Body of pancreas (tissue), 4 donors: ENCODE measurements around the gene OR52E1. TPM values are rescaled to one million over a fixed set of nuclear protein-coding genes. Genes with fewer than 3 reads are reported as not detected.

Experiments
- ATAC-seq: fragments of 150-250 bp; one replicate; pipeline ENCODE4 v1.9.1; 2016
- DNase-seq, 4 donors: peaks; one replicate each; pipeline ENCODE4 v3.0.0-alpha.2; 2019
- H3K27ac ChIP-seq, 4 donors: fragments of 200-600 bp; sonication (generic); 1 replicate in 3 of 4; 2 replicates in 1 of 4; pipeline versions ENCODE4 v1.5.1 to v1.6.1; 2016 to 2019; ENCODE audit warnings: mild to moderate bottlenecking in 1 of 4, mixed read lengths in 1 of 4, moderate library complexity in 1 of 4
- H3K27me3 ChIP-seq, 2 donors: fragments of 200-600 bp; sonication (generic); one replicate each; pipeline ENCODE4 v1.6.0; 2016; ENCODE audit warnings: mild to moderate bottlenecking in 1 of 2
- H3K36me3 ChIP-seq, 2 donors: fragments of 200-600 bp; sonication (generic); replicated peaks in 1 of 2; 2 replicates each; pipeline ENCODE4 v1.5.1; 2016; ENCODE audit warnings: low read depth in 2 of 2; ENCODE audit not compliant: insufficient read depth in 1 of 2
- H3K4me1 ChIP-seq: fragments of 200-600 bp; sonication (generic); one replicate; pipeline ENCODE4 v1.6.0; 2016
- H3K4me3 ChIP-seq, 2 donors: fragments of 200-600 bp; sonication (generic); 1 replicate in 1 of 2; 2 replicates in 1 of 2; pipeline ENCODE4 v1.5.1; 2016 to 2019
- H3K9me3 ChIP-seq, 3 donors: fragments of 200-600 bp; sonication (generic); 1 replicate in 2 of 3; 2 replicates in 1 of 3; pipeline ENCODE4 v1.5.1; 2016
- POLR2A ChIP-seq, 3 donors: fragments of 450-650 bp; IDR thresholded peaks; one replicate each; pipeline ENCODE4 v1.6.1; 2016; ENCODE audit warnings: antibody characterized with exemption in 3 of 3, mild to moderate bottlenecking in 2 of 3
- WGBS, 2 donors: methylation state at CpG; one replicate each; pipeline ENCODE4 v1.1.5; 2017; 5-methylcytosine and 5-hydroxymethylcytosine counted together
- intact Hi-C: fragments of 100-400 bp; cut with DNase I; formaldehyde crosslinking; loops from one replicate; pipeline ENCODE4 v1.15.1; 2023
- total RNA-seq, 2 donors: library from RNA; depleted of rRNA; stranded (reverse); fragments of >200 nt; gene quantifications; one replicate each; pipeline ENCODE4 v1.1.0, GENCODE V29; 2016
- TF ChIP-seq, protein P1 (sequence below), 7 experiments: fragments of 450-650 bp in 4 of 7; fragments of 200-600 bp in 3 of 7; sonication (generic) in 3 of 7; IDR thresholded peaks; one replicate each; pipeline ENCODE4 v1.5.1; 2016 to 2019; ENCODE audit warnings: antibody characterized with exemption in 7 of 7

The OR52E1 gene
- total RNA-seq, 2 donors from 2014 or later = not detected

DNA sequence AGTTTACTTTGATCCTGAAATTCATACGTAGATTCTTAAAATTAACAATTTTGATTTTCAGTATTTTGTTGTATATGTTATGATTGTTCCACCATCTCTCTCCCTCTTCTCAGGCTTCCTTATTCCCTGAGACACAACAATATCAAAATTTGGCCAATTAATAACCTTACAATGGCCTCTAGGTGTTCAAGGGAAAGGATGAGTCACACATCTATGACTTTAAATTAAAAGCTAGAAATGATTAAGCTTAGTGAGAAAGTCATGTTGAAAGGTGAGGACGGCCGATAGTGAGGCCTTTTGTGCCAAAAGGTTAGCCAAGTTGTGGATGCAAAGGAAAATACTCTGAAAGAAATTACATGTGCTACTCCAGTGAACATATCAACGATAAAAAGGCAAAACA is 28.5 kb upstream of the OR52E1 start:
- Histone ChIP-seq H3K36me3 (no peaks in the 10 kb centered on the region), H3K9me3 (no peaks in the 10 kb centered on the region), H3K4me1 (no peaks in the 10 kb centered on the region), H3K27me3 (no peaks in the 10 kb centered on the region), H3K27ac (no peak overlapping the region), H3K4me3 (no peak overlapping the region)
- 44 to 53% methylated on average over 4 of the region's 4 CpGs for WGBS, 2 donors
- DNase-seq (no peak), ATAC-seq (no peak)
- intact Hi-C loops = no loop called here
- no peak for TF ChIP-seq POLR2A (IDR thresholded peaks at IDR 0.05)
- TF ChIP-seq, protein P1, sequence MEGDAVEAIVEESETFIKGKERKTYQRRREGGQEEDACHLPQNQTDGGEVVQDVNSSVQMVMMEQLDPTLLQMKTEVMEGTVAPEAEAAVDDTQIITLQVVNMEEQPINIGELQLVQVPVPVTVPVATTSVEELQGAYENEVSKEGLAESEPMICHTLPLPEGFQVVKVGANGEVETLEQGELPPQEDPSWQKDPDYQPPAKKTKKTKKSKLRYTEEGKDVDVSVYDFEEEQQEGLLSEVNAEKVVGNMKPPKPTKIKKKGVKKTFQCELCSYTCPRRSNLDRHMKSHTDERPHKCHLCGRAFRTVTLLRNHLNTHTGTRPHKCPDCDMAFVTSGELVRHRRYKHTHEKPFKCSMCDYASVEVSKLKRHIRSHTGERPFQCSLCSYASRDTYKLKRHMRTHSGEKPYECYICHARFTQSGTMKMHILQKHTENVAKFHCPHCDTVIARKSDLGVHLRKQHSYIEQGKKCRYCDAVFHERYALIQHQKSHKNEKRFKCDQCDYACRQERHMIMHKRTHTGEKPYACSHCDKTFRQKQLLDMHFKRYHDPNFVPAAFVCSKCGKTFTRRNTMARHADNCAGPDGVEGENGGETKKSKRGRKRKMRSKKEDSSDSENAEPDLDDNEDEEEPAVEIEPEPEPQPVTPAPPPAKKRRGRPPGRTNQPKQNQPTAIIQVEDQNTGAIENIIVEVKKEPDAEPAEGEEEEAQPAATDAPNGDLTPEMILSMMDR (IDR thresholded peaks at IDR 0.05) = no peak

DNA sequence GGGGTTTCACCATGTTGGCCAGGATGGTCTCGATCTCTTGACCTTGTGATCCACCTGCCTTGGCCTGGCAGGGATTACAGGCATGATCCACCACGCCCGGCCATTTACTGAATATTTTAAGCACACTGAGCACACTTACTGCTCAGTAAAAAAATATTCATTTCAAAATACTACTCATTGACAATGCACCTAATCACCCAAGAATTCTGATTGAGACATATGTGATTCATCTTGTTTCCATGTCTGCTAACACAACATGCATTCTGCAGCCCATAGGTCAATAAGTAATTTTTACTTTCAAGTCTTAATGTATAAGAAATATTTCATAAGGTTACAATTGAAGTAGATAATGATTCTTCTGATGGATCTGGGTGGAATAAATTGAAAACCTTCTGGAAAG is 27.3 kb upstream of the OR52E1 start:
- no peaks in the 10 kb centered on the region for H3K27me3 ChIP-seq
- H3K4me1 ChIP-seq = no peaks in the 10 kb centered on the region
- DNase-seq (no peak), ATAC-seq (no peak)
- H3K27ac ChIP-seq = no peak overlapping the region
- TF ChIP-seq POLR2A (IDR thresholded peaks at IDR 0.05) = no peak
- TF ChIP-seq, protein P1 (IDR thresholded peaks at IDR 0.05) = no peak
- no peak overlapping the region for H3K4me3 ChIP-seq
- no peaks in the 10 kb centered on the region for H3K36me3 ChIP-seq
- intact Hi-C loops = no loop called here
- 46 to 67% methylated on average over 3 of the region's 3 CpGs for WGBS, 2 donors
- no peaks in the 10 kb centered on the region for H3K9me3 ChIP-seq

DNA sequence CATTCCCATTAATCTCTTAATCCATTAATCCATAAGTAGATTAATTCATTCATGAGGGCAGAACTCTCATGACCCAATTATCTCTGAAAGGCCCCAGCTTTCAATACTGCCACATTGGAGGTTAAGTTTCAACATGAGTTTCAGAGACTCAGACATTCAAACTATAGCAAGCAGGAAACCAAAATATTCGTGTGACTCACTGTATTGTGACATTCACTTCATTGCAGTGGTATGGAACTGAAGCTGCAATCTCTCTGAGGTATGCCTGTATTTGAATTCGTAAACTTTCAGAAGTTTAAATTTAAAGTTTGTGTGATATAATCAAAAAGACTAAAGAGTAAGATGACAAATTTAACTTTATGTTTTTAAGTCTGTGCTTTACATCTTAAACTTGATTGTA is 26.0 kb upstream of the OR52E1 start:
- Histone ChIP-seq H3K27ac (no peak overlapping the region), H3K4me1 (no peaks in the 10 kb centered on the region), H3K4me3 (no peak overlapping the region), H3K9me3 (no peaks in the 10 kb centered on the region), H3K36me3 (no peaks in the 10 kb centered on the region), H3K27me3 (no peaks in the 10 kb centered on the region)
- intact Hi-C loops = no loop called here
- ATAC-seq = no peak
- TF ChIP-seq POLR2A (IDR thresholded peaks at IDR 0.05) = no peak
- TF ChIP-seq, protein P1 (IDR thresholded peaks at IDR 0.05) = no peak
- 45 to 46% methylated on average over 2 of the region's 2 CpGs for WGBS, 2 donors
- DNase-seq = no peak

DNA sequence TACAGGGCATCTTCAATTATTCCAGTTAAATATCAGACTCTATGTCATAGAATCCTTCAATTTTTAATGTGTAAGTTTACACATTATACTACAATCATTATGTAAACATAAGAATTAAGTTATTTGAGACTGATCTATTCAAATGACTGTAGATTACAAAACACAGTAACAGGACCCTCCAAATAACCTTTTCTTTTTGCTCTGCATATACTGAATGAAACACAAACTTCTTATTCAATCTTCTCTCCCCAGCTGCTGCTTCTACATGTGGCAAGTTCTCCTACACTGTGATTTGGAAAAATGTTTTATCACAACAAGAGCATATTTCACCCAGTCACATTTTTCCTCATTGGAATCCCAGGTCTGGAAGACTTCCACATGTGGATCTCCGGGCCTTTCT is 23.1 kb upstream of the OR52E1 start, which contains the start of gene OR52J3:
TSS of gene OR52J3 (plus strand) at position 301 of the 400 bp plus-strand sequence. CDS start at position 301, 0 bp downstream.
- ATAC-seq = no peak
- 27 to 53% methylated on average over 1 of the region's 1 CpG for WGBS, 2 donors

More for the DNA sequence above, 23.1 kb upstream of the OR52E1 start, which contains the start of gene OR52J3:
- Histone ChIP-seq H3K27ac (no peak within 1 kb of the TSS), H3K27me3 (no peaks in the 10 kb centered on the region), H3K4me1 (no peaks in the 10 kb centered on the region), H3K9me3 (no peaks in the 10 kb centered on the region), H3K4me3 (no peak within 1 kb of the TSS), H3K36me3 (no peaks in the 10 kb centered on the region)
- intact Hi-C loops = no loop called here
- DNase-seq = no peak
- no peak for TF ChIP-seq POLR2A (IDR thresholded peaks at IDR 0.05)
- TF ChIP-seq, protein P1 (IDR thresholded peaks at IDR 0.05) = no peak
